ENCODE measurements around the gene ADRA2B.
"Not testable (repeated sequence)": the region's sequence is repeated elsewhere in the genome, so short reads cannot be mapped to it uniquely, and the experiment has no call there.

The ADRA2B gene

GRCh38 chr2:96085541-96086355, 30.6 kb downstream of the ADRA2B start:
- no peak for DNase-seq

GRCh38 chr2:96084858-96085518, 31.4 kb downstream of the ADRA2B start:
- DNase-seq: not testable (repeated sequence)

- no peak for DNase-seq
Measured at GRCh38 chr2:96083989-96084857, 32.1 kb downstream of the ADRA2B start.

DNA sequence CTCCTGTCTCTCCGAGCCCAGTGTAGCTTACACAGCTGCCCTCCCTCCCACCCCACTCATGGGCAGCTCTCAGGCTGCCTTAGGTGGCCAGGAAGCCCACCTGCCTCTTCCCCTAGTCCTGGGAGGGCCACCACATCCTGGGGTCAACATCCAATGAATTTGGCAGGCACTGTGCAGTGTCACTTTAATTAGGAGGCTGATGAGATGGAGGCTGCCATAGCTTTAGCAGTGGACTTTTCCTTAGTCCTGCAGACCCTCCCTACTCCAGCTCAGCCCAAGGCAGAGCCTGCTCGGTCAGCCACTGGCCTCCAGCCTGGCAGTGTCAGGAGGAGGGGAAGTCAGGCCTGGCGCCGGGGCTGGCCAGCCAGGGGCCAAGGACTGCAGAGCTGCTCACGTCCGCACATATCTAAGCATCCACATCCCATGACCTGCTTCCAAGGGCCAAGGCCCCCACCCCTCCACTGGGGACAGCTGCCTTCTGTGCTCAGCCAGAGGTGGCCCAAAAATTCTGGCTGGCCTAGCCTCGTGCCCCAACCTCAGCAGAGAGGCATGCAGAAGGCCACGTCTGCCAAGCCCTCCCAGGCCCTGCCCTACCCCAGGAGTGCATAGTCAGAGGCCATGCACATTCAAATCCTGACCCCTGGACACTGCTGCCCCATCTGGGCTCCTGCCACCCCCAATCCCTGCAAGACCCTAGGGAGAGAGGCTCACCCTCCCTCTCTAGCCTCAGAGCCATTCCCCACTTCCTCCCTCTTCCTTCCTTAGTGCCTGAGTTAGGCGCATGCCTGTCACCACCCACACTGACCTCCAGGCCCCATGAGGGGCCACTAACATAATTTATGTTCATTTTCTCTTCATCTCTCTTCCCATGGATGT, 33.1 kb downstream of the ADRA2B start:
- no peak for DNase-seq

DNA sequence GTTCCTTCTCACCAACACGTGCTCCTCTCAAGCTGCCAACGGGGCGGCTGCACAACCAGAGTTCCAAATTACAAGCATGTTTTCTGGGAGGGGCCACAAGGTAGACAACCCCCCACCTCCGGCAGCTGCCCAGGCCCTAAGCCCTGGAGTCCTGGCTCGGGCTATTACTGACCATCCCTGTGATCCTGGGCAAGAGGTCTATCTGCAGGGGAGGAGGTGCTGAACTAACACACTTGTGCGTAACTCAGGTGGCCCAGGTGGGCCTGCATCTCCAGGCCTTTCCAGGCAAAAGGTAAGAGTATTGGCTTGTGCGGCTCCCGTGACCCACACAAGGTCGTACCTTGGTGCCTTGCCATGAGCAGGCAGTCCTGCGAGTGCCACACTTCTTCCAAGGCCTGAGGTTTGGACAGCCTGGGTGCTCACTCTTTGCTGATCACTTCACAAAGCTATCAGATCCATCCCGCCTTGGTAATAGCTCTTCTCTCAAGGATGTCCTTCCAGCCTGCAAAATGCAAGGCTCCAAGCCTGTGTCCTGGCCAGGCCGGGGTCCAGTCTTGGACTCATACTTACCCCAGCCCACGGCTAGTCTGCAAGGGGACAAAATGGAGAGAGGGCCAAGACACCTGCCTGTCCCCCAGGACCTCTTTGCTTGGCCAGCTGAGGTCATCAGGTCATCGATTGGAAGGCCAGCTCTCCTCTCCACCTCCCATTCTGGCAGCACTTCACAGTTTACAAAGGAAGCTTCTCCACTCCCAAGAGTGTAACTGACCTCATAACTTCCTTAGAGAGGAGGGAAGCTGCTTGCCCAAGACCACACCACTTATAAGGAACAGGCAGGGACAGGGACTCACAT, 33.9 kb downstream of the ADRA2B start:
- DNase-seq: no peak

DNA sequence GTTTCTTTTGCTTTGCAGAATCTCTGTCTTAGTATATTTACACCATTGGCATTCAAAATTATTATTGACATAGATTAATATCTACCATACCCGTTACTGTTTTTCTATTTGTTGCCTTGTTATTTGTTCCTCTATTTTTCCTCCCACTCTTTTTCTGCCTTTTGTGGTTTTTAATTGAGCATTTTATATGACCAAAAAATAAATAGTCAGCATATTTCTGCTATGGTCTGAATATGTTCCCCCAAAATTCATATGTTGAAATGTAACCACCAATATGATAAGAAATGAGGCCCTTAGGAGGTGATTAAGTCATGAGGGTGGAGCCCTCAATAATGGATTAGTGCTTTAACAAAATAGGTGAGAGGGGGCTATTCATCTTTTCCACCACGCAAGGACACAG, 35.3 kb downstream of the ADRA2B start:
- DNase-seq: no peak

GRCh38 chr2:96075199-96075771, 41.1 kb downstream of the ADRA2B start:
- no peak for DNase-seq

- no peak for DNase-seq
Measured at GRCh38 chr2:96074156-96074555, 42.2 kb downstream of the ADRA2B start.

- DNase-seq: no peak
Measured at GRCh38 chr2:96073170-96073775, 43.1 kb downstream of the ADRA2B start.

DNA sequence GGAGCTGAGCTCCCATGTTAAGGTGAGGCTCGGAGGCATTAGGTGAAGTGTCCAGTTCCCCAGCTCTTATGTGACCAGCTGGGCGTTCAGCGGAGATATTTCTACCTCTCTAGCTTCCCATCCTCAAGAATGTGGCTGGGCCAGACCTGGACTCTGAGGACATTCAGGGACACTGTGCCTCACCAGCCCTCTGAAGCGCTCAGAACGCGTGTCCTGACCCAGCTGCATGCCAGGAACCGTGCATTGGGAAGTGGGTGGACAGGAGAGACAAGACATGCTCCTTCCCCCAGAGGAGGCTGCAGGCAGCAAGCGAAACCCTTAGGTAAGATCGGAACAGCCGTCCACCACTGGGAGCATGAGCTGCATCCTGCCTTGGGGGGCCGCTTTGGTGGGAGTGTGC, 43.6 kb downstream of the ADRA2B start:
- DNase-seq: no peak

DNA sequence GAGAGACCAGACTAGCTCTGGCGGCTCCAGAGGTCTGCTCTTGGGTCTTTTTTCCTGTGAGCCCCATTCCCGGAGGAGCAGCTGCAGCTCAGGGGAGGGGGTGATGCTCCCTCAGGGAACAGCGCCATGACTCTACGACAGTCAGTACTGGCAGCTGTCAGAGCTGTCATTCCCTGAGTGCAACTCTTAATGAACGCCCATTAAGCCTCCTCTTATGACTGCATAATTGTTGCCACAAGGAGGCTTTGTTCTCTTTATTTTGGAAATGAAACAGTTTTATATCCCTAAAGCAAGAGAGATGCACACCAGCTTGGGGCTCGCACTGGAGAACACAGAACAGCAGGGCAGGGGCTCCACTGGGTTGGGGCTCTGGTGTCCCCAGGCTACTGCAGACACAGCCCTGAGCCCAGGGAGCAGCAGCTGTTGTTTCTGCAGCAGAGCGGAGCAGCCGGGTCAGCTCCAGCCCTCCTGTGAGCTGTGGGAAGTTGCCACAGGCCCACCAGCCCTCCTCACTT, 44.3 kb downstream of the ADRA2B start:
- not testable (repeated sequence) for DNase-seq

DNA sequence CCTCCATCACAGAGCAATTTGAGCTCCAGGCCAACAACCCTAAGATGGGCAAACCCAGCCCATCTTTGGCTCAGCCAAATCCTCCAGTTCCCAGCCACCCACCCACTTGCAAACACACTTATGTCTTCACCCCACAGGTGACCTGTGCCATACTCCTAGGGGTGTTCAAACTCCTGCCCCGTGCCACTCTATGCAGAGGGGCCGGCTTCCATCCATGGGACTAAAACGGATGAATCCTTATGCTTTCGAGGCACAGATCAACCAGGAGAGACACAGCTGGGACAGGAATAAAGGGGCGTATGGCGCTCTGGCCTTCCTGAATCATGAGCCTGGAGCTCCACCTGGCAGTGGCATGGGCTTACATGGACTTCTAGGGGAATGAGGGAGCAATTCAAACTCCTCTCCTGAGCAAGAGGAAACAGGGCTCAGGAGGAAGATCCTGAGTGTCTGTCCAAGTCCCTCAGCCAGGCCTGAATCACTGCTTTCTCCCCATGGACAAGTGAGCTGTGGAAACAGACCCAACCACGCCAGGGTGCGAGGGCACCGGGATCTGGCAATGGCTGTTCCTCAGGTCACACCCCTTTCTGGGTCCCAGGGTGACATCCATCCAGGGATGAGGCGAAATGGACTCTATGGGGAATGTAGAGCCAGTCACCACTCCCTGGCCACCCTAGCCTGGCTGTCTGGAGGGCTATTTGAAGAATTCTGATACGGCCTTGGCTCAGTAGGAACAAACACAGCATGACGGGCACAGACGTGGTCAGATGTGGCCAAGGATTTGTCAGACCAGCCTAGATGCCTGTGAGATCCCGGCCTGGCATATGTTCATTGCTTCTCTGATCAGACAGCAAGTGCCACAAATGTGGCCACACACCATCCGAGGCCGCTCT, 45.0 kb downstream of the ADRA2B start:
- not testable (repeated sequence) for DNase-seq

GRCh38 chr2:96070351-96070750, 46.0 kb downstream of the ADRA2B start:
- DNase-seq: not testable (repeated sequence)

- DNase-seq: not testable (repeated sequence)
Measured at GRCh38 chr2:96069878-96070277, 46.5 kb downstream of the ADRA2B start.

DNA sequence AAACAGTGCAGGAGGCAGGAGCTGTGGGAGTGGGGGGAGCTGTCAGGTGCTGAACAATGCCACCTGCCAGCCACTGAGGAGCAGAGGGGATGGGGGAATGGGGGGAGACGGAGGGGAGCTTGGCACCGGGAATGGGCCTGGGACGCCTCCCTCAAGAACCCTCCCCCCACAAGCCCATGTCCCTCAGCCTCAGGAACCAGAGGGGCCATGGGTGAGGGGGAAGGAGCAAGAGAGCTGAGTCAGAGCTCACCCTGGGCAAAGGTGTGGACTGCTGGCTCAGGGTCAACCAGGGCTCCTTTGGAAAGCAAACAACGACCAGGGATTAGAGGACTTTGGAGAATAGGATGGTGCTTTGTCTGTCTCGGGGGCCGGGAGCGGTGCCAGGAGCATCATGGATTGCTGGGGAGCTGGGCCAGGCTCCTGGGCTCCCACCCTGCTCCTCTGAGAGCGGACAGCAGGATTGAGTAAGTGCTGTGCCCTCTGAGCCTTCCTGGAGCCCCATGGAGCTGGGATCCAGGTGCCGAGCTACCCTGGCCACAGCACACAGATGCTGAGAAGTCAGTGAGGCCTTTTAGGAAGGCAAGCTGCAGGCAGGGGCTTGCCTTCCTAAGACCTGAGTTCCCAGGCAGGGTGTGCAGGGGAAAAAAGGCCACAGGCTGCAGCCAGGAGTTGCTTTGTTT, 48.3 kb downstream of the ADRA2B start:
- not testable (repeated sequence) for DNase-seq

DNA sequence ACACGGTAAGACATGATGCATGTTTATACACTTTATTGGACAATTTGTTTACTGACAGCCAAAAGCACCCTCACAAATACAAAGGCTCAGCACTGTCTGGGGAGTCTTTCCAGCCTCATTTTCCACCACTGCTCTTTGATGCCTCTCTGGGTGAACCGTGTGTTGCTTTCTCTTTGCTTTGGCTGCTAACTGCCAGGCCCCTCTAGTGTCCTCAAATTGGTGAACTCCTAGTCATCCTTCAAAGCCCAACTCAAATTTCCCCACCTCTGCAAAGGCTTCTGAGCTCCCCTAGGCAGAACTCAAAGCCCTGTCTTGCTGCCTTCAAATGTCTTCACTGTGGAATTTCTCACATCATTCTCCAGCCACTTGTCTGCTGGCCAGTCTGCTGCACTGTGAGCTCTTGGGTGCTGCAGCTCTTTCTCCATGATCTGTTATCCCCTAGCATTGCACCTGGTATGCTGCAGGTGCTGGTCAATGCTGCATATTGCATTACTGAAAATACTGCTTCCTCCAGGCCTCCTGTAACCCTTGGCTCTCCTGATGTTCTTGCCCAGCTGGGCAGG, 49.2 kb downstream of the ADRA2B start:
- DNase-seq: not testable (repeated sequence)

DNA sequence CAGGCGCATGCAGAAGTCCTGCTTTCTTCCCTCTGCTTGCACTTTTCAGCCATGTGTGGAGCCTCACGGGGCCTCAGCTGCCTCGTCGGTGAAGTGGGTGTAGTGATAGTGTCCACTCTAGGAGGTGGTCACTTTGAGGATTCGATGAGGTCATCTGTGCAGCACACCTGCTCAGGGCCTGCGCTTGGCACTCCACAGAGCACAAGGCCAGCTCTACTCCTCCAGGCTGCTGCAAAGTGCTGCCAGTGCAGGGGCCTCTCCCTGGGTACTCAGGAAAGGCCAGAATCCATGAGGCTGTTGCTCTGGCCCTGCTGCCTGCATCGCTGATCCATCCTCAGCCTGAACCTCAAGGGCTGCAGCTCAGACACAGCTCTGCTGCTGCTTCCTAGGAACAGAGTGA, 49.9 kb downstream of the ADRA2B start:
- DNase-seq: not testable (repeated sequence)

DNA sequence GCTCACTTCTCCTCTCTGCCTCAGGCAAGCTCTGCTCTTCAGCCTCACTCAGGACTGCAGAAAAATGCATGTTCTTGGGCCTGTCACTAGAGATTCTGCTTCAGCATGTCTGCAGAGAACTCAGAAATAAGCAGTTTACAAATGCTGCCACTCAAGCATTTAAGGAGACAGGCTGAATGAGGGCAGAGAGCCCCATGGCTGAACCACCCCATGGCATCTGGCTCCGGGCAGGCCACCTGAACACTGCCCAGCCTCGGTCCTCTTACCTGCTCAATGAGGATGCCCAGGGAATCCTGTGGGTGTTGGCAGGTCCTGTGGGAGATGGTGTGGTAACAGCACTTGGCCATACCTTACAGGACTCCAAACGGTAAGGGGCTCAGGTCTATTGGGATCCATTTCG, 50.4 kb downstream of the ADRA2B start:
- DNase-seq: not testable (repeated sequence)

Measured in effector CD4-positive, alpha-beta T cell (primary cell).